Epithelial cell of esophagus (primary cell): ENCODE data around the gene NEFH.
"Not testable (repeated sequence)": the region's sequence is repeated elsewhere in the genome, so short reads cannot be mapped to it uniquely, and the experiment has no call there.

Experiments used
- DNase-seq: peaks from one replicate; pipeline ENCODE4 v3.0.0; 2010; ENCODE audit warnings: low read depth
- H3K4me3 ChIP-seq: 2 replicates; pipeline ENCODE4 v1.5.1; 2011; ENCODE audit warnings: mild to moderate bottlenecking, low read length, control low read depth
- CTCF ChIP-seq: IDR thresholded peaks from 2 replicates; pipeline ENCODE4 v1.5.1; 2011; ENCODE audit warnings: low read depth, mild to moderate bottlenecking, low read length, control low read depth, inconsistent platforms; ENCODE audit not compliant: insufficient read depth; ENCODE audit errors: missing control alignments

The NEFH gene

GRCh38 chr22:29482726-29483125 lies 2.7 kb downstream of the NEFH start:
- TF ChIP-seq CTCF: no peak
- no peak for DNase-seq
- no peak overlapping the region for H3K4me3 ChIP-seq

GRCh38 chr22:29483254-29483653 lies 3.2 kb downstream of the NEFH start:
- no peak for DNase-seq
- H3K4me3 ChIP-seq: no peak overlapping the region
- no peak for TF ChIP-seq CTCF

- DNase-seq: no peak
- no peak for TF ChIP-seq CTCF
- no peak overlapping the region for H3K4me3 ChIP-seq
Measured at GRCh38 chr22:29484642-29485041, 4.6 kb downstream of the NEFH start.

DNA sequence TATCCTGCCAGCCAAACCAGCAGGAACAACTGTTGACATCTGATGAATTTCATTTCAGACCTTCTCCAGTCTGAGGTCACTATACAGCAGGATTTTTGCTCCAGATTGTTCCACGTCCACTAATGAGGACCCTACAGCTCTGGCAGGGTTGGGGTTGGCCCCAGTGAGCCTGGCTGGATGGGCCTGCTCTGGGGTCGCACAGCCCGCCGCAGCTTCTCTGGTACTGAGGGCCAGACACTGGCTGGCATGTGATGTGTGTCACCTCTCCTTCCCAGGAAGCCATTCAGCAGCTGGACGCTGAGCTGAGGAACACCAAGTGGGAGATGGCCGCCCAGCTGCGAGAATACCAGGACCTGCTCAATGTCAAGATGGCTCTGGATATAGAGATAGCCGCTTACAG lies 5.4 kb downstream of the NEFH start:
- no peak for DNase-seq
- no peak for TF ChIP-seq CTCF
- H3K4me3 ChIP-seq: no peak overlapping the region

DNA sequence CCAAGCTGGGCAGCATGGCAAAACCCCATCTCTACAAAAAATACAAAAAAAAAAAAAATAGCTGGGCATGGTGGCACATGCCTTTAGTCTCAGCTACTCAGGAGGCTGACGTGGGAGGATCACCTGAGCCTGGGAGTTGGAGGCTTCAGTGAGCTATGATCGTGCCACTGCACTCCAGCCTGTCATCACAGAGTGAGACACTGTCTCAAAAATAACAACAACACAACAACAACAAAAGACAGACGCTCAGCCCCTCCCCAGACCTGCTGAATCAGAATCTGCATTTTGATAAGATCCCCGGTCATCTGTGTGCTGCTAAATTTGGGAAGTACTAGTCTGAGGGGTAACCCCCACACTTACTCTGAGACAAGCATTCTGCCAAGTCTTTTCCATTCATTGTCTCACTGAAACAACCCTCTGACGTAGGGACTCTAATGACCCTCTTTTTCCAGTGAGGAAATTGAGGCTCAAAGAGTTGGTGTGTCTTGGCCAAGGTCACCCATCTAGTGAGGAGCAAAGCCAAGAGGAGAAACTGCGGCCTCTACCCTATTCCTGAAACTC lies 7.5 kb downstream of the NEFH start:
- DNase-seq: no peak
- TF ChIP-seq CTCF: no peak
- H3K4me3 ChIP-seq: no peak overlapping the region

DNA sequence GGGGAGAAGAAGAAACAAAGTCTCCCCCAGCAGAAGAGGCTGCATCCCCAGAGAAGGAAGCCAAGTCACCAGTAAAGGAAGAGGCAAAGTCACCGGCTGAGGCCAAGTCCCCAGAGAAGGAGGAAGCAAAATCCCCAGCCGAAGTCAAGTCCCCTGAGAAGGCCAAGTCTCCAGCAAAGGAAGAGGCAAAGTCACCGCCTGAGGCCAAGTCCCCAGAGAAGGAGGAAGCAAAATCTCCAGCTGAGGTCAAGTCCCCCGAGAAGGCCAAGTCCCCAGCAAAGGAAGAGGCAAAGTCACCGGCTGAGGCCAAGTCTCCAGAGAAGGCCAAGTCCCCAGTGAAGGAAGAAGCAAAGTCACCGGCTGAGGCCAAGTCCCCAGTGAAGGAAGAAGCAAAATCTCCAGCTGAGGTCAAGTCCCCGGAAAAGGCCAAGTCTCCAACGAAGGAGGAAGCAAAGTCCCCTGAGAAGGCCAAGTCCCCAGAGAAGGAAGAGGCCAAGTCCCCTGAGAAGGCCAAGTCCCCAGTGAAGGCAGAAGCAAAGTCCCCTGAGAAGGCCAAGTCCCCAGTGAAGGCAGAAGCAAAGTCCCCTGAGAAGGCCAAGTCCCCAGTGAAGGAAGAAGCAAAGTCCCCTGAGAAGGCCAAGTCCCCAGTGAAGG lies 9.2 kb downstream of the NEFH start:
- H3K4me3 ChIP-seq, DNase-seq: not testable (repeated sequence)

- no peak overlapping the region for H3K4me3 ChIP-seq
- no peak for TF ChIP-seq CTCF
- DNase-seq: no peak
Measured at GRCh38 chr22:29491012-29491411, 11.0 kb downstream of the NEFH start.
